Measurements from ENCODE around the gene UBE3D.
"Not testable (repeated sequence)": the region's sequence is repeated elsewhere in the genome, so short reads cannot be mapped to it uniquely, and the experiment has no call there.

Gene UBE3D

GRCh38 chr6:82978362-82978945 lies 87.2 kb downstream of the UBE3D start:
- DNase-seq (ENCODE audit: low read depth in 2 of 2), result no peak

DNA sequence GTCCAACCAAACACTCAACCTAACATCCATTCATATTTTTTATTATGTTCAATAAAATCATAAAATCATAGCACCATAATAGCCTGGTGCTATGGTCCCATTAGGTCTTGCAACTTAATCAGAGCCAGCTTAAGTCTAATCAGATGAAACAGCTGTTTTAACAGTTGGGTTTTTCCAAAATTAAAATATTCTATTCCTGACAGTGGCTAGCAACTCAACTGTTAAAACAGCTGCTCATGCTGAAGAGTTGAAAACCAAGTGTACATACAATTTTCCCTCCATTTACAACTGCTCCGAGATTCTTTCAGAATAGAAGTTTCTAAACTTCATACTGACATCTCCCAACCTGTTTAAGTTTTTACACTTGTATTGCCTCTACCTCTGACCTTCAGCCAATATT lies 89.5 kb downstream of the UBE3D start:
- no peak for DNase-seq (ENCODE audit: low read depth in 2 of 2)

GRCh38 chr6:82971877-82972460 lies 93.7 kb downstream of the UBE3D start:
- DNase-seq (ENCODE audit: low read depth in 2 of 2), result no peak

- no peak for DNase-seq (ENCODE audit: low read depth in 2 of 2)
Measured at GRCh38 chr6:82970839-82971238, 94.8 kb downstream of the UBE3D start.

- DNase-seq (ENCODE audit: low read depth in 2 of 2), result no peak
Measured at GRCh38 chr6:82968708-82969107, 96.9 kb downstream of the UBE3D start.

DNA sequence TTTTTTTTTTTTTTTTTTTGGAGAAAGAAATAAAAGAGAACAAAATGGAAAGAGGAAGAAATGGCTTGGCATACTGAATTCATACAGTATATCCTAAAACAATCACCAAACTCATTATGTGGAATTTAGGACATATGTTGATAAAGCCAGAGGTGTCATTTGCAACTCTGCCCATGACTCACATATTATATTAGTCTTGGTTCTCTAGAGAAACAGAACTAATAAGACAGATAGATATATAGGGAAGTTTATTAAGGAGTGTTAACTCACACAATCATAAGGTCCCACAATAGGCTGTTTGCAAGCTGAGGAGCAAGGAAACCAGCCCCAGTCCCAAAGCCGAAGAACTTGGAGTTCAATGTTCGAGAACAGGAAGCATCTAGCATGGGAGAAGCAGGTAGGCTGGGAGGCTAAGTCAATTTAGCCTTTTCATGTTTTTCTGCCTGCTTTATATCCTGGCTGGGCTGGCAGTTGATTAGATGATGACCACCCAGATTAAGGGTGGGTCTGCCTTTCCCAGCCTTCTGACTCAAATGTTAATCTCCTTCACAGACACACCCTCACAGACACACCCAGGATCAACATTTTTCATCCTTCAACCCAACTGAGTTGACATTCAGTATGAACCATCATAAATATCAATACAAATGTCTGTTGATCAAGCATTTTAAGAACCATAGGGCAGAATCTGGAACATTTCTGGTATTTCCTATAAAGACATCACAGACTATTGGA lies 102.3 kb downstream of the UBE3D start:
- no peak for DNase-seq (ENCODE audit: low read depth in 2 of 2)

- peak; percentile 76 to 81 for DNase-seq (ENCODE audit: low read depth in 2 of 2)
Measured at GRCh38 chr6:82959385-82959941, 106.2 kb downstream of the UBE3D start.

GRCh38 chr6:82958551-82958950 lies 107.1 kb downstream of the UBE3D start:
- no peak for DNase-seq (ENCODE audit: low read depth in 2 of 2)

DNA sequence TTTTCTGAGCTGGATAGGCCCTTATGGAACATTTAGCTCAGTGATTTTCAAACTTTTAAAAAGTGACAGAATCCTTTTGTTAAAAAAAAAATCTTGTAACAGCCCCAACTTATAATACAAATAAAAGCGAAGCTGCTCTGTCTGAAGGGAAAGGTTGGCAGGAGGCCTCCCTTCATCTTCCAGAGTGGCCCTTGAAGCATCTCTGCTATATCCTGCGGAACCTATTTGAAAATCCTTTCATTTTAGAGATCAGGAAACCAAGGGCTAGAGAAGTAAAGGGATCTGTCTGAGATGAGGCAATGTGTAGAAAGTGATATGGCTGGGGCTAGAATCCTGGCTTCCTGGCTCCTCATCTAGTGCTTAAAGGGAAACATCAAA lies 107.8 kb downstream of the UBE3D start:
- DNase-seq (ENCODE audit: low read depth in 2 of 2), result no peak

GRCh38 chr6:82957171-82957867 lies 108.3 kb downstream of the UBE3D start:
- DNase-seq (ENCODE audit: low read depth in 2 of 2), result peak; percentile 54 to 63

DNA sequence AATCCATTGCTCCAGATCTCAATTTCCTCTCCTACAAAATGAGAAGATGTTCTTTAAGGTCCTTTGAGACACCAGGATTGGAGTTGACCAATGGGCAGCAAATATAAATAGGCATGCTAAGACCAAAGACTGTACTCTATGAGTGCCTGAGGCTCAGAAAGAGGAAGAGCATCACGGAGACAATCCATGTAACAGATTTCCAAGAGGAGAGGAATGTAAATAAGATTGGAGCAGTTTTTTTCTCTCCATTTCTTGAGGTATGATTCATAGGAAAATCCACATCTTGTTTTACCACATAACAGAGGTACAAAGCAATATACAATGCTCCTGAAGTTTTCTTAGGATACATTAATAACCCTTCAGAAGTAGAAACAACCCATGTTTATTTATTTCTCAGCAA lies 109.8 kb downstream of the UBE3D start:
- DNase-seq (ENCODE audit: low read depth in 2 of 2), result peak; percentile 74 to 75

GRCh38 chr6:82954937-82955577 lies 110.6 kb downstream of the UBE3D start:
- peak; percentile 55 to 64 for DNase-seq (ENCODE audit: low read depth in 2 of 2)

DNA sequence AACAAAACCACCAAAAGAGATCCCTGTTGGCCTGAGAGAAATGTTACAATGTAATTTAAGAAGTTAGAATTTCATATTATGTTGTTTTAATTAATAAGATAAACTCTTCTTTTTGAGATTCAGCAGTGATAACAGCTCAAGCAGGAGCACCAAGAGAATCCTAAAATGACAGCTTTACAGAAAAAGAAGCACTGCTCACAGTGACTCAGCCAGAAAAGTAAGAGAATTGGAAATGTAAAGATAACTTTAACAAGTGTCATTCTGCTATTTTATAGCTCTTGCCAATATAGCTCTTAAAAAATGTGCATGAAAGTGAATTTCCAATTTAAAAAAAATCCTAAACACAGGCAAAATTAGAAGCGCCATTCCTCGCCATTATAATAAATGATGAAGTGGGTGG lies 111.3 kb downstream of the UBE3D start:
- DNase-seq (ENCODE audit: low read depth in 2 of 2), result no peak

- no peak for DNase-seq (ENCODE audit: low read depth in 2 of 2)
Measured at GRCh38 chr6:82953871-82954270, 111.8 kb downstream of the UBE3D start.

DNA sequence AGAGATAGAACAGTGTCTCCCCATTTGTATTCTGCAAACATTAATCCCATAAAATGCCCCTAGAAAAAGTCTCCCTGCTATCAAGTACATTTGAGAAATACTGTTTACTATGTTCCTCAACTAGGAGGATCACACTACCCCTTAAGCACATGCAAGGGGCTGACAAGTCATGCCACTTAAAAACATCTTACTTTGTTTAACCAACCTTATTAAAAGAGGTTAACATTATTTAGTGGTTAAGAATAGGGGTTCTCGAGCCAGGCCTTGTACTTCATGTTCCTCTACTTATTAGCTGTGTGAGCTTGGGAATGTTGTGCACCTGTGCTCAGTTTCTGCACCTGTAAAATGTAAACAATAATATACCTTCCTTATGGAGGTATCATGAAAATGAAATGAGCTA lies 113.7 kb downstream of the UBE3D start:
- no peak for DNase-seq (ENCODE audit: low read depth in 2 of 2)

DNA sequence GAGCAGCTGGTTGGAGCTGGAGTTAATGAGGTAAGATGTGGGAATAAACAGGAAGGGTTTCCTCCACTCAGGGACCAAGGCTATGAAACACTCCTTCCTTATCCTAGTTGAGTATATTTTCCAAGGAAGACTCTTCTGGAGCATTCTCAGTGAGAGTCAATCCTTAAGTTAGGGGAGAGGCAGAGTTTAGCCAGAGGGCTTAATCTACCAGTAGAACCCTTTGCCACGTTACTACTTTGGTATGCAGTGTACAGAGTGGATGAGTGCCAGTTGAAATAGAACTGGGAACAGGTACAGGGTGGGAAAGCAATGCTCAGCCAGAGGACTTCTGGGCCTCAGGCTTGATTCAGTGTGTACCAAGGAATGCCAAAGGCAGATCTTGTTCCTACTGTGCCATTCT lies 114.3 kb downstream of the UBE3D start:
- no peak for DNase-seq (ENCODE audit: low read depth in 2 of 2)

- not testable (repeated sequence) for DNase-seq (ENCODE audit: low read depth in 2 of 2)
Measured at GRCh38 chr6:82930915-82931314, 134.7 kb downstream of the UBE3D start.

DNA sequence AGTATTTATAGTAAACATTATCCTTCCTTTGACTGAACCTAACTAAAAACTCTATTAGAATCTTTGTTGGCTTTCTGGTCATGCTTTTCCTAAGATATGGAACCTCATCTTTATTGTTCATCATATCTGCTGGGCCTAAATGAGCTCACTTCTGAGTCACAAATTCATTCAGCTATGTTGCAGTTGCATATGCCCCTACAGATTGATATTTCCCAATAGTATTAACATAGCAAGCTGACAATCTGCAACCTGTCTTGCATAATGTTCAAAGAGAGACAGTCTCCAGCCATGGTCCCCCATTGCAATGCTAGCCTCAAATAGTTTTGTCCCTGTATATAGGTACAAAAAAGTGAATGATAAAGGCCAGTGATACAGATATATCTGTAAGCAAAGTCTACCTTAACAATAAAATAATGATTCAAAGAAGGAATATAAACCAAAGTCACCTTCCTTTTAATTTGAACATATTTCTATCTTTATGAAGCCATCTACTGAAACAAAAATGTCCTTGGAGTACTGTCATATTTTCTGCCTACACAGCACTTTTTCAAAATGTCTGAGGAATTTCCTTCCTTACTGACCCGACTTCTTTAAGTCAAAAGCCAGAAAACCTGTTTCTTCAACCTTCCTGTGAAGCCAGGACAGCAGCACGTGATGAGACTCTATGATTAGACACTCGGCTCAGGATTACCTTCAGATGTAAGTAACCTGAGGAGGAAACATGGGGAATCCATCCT lies 140.7 kb downstream of the UBE3D start:
- DNase-seq (ENCODE audit: low read depth in 2 of 2), result peak in 1 of 2 experiments; percentile 3

DNA sequence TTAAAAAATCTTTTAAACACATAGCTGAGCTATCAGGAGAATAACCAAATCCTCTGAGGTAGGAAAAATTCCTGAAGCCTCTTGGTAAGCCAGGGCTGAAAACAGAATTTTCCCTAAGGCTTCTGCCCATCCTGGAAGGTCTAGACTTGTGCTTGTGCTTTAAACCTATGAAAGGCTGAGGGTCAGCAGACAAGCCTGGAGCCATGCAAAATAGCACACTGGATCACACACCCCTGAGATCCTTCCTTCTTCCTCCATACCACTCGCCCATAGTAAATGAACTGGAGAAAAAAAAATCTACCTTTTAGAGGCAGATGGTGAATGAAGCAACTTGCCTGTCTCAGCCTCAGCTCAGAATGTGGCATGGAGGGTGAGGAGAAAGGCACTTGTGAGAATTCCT lies 144.4 kb downstream of the UBE3D start:
- DNase-seq (ENCODE audit: low read depth in 2 of 2), result no peak

DNA sequence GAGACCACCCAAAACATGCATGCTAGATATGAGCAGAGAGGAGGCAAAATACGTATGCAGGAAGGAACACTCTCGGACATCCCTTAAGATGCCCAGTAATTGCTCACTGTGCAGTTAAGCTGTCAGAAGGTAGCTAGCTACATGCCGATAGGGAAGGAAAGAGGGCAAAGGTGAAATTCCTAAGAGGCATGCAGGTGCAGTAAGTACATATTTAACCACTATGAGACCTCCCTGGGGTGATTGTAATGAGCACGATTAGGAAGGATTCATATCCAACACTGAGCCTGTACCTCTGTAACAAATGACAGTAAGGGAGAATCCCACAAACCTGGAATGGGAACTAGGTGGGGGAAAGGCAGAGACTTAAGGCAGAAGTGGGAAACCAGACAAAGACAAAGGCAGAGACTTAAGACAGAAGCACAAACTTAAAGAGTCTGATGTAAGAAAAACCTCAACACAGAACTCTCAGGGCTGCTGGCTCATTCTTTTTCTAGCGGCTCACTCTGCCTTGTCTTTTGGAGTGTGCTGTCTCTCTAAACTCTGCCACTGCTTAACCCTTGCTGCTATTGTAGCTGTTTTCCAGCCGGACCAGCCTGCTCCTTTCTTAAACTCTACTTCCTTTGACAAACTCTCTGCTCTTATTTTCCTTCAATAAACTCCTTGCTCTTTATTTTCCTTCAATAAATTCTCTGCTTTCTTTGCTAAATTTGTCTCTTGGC lies 148.1 kb downstream of the UBE3D start:
- no peak for DNase-seq (ENCODE audit: low read depth in 2 of 2)

DNA sequence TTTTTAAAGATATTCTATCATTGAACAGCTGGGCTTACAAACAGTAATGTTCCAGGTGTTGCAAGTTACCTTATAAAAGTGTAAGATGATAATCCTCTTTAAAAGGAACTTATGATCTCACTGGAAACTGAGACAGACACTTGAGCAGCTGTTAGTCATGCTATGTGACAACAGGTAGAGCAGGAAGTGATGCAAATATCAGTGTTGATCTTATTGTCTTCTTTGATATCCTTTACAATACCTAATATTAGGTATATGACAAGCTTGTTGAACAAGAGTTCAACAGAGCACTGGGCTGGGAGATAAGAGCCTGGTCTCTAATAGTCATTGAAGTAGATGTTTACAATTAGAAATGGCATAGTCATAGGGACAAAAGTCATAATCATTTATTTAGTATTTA lies 150.0 kb downstream of the UBE3D start:
- DNase-seq (ENCODE audit: low read depth in 2 of 2), result no peak

Data from fibroblast of skin of left quadriceps (primary cell).